GM20000 (cell line): ENCODE measurements around the gene TRIM61.
A peak's percentile ranks its signal among the peaks of the same experiment; 100 is the strongest.
"Not testable (repeated sequence)": the region's sequence is repeated elsewhere in the genome, so short reads cannot be mapped to it uniquely, and the experiment has no call there.

Experiments used
- DNase-seq: peaks from one replicate; pipeline ENCODE4 v3.0.0; 2012; ENCODE audit warnings: low spot score
- CTCF ChIP-seq: IDR thresholded peaks from 2 replicates; pipeline ENCODE4 v1.5.1; 2012; ENCODE audit warnings: mild to moderate bottlenecking, control low read depth; ENCODE audit errors: extremely low read depth, missing control alignments

The TRIM61 gene

GRCh38 chr4:165009493-165010227, 32.2 kb upstream of the TRIM61 start:
- DNase-seq: no peak
- TF ChIP-seq CTCF: no peak

GRCh38 chr4:165006886-165007285, 29.4 kb upstream of the TRIM61 start:
- DNase-seq: peak; percentile 1
- no peak for TF ChIP-seq CTCF

DNA sequence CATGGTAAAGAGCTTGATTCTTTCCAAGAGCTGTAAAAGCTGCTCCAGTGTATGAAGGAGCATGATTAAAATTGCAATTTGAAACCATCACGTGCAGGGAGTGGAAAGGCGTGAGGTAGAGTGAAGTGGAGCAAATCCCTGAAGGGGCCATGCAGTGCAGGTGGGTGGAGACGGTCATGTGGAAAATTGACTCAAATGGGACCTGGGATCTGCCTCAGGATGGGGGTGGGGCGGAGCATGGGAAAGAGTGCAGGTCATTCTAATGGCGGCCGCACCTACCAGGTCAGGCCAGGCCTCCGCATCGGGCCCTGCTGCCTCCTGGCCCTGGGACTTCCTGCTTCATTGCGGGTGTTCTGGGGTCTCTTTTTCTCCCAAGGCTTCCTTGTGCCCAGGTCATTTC, 29.0 kb upstream of the TRIM61 start:
- DNase-seq: no peak
- TF ChIP-seq CTCF: no peak

- no peak for DNase-seq
- no peak for TF ChIP-seq CTCF
Measured at GRCh38 chr4:165005352-165005925, 28.0 kb upstream of the TRIM61 start.

DNA sequence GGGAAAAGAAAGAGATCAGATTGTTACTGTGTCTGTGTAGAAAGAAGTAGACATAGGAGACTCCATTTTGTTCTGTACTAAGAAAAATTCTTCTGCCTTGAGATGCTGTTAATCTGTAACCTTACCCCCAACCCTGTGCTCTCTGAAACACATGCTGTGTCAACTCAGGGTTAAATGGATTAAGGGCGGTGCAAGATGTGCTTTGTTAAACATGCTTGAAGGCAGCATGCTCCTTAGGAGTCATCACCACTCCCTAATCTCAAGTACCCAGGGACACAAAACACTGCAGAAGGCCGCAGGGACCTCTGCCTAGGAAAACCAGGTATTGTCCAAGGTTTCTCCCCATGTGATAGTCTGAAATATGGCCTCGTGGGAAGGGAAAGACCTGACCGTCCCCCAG, 24.5 kb upstream of the TRIM61 start:
- DNase-seq: not testable (repeated sequence)

DNA sequence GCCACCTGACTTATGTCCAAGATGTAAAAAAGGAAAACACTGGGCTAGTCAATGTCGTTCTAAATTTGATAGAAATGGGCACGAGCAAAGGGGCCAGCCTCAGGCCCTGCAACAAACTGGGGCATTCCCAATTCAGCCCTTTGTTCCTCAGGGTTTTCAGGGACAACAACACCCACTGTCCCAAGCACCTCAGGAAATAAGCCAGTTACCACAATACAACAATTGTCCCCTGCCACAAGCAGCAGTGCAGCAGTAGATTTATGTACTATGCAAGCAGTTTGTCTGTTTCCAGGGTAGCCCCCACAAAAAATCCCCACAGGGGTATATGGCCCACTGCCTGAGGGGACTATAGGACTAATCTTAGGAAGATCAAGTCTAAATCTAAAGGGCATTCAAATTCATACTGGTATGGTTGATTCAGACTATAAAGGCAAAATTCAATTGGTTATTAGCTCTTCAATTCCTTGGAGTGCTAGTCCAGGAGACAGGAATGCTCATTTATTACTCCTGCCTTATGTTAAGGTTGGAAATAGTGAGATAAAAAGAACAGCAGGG, 21.1 kb upstream of the TRIM61 start:
- DNase-seq: not testable (repeated sequence)

- TF ChIP-seq CTCF: no peak
- no peak for DNase-seq
Measured at GRCh38 chr4:164997941-164998340, 20.5 kb upstream of the TRIM61 start.

GRCh38 chr4:164997324-164997723, 19.9 kb upstream of the TRIM61 start:
- no peak for DNase-seq
- TF ChIP-seq CTCF: peak; percentile 3

GRCh38 chr4:164996123-164996522, 18.7 kb upstream of the TRIM61 start:
- not testable (repeated sequence) for DNase-seq

DNA sequence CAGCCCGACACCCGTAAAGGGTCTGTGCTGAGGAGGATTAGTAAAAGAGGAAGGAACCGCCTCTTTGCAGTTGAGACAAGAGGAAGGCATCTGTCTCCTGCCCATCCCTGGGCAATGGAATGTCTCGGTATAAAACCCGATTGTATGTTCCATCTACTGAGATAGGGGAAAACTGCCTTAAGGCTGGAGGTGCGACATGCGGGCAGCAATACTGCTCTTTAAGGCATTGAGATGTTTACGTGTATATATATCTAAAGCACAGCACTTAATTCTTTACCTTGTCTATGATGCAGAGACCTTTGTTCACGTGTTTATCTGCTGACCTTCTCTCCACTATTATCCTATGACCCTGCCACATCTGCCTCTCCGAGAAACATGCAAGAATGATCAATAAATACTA, 13.3 kb upstream of the TRIM61 start:
- not testable (repeated sequence) for DNase-seq
